WTC11 (cell line): ENCODE results near the gene FAM241A. TPM values are rescaled to one million over a fixed set of nuclear protein-coding genes. Genes with fewer than 3 reads are reported as not detected.

ENCODE experiments used
- ATAC-seq: fragments of 200-7000 bp; cut with Tn5 transposase; 2 replicates; pipeline ENCODE4 v1.10.0; 2021; ENCODE audit warnings: mild to moderate bottlenecking, moderate library complexity
- CTCF ChIA-PET: fragments of 300-600 bp; sonication (Branson Sonifier 250); formaldehyde crosslinking; loops from one replicate; lab custom pipeline; 2021; ENCODE audit warnings: antibody characterized with exemption; lab: Charles Lee
- POLR2A ChIA-PET: fragments of 350-600 bp; sonication (Branson Sonifier 250); formaldehyde crosslinking; loops from one replicate; lab custom pipeline; 2021; ENCODE audit warnings: antibody characterized with exemption; lab: Charles Lee
- DNase-seq: peaks from one replicate; pipeline ENCODE4 v3.0.0; 2021; ENCODE audit warnings: low spot score
- H3K27ac Mint-ChIP-seq: 2 replicates; pipeline ENCODE4 v1.8.0; 2021; ENCODE audit warnings: mixed read lengths
- H3K27me3 Mint-ChIP-seq: 2 replicates; pipeline ENCODE4 v1.8.0; 2021; ENCODE audit warnings: low read depth, mild to moderate bottlenecking, moderate library complexity, mixed read lengths
- H3K36me3 Mint-ChIP-seq: 2 replicates; pipeline ENCODE4 v1.8.0; 2021; ENCODE audit warnings: mixed read lengths
- H3K4me1 Mint-ChIP-seq: 2 replicates; pipeline ENCODE4 v1.8.0; 2022; ENCODE audit warnings: mixed read lengths
- H3K4me3 Mint-ChIP-seq: 2 replicates; pipeline ENCODE4 v1.8.0; 2021; ENCODE audit warnings: mild to moderate bottlenecking, moderate library complexity, mixed read lengths
- H3K9me3 Mint-ChIP-seq: 2 replicates; pipeline ENCODE4 v1.8.0; 2021; ENCODE audit warnings: mixed read lengths
- CBFB ChIP-seq: sonication (generic); formaldehyde crosslinking; IDR thresholded peaks from 2 replicates; pipeline ENCODE4 v1.8.1; 2022; ENCODE audit warnings: mild to moderate bottlenecking, low read depth, missing genetic modification reagents
- CTCF ChIP-seq: fragments of 200-600 bp; IDR thresholded peaks from 2 replicates; pipeline ENCODE4 v1.8.0; 2022; ENCODE audit warnings: antibody characterized with exemption
- E2F1 ChIP-seq: sonication (generic); formaldehyde crosslinking; IDR thresholded peaks from 2 replicates; pipeline ENCODE4 v1.8.0; 2022; ENCODE audit warnings: mild to moderate bottlenecking, missing genetic modification reagents
- E2F4 ChIP-seq: sonication (generic); formaldehyde crosslinking; IDR thresholded peaks from 2 replicates; pipeline ENCODE4 v1.8.1; 2022; ENCODE audit warnings: low read depth, mild to moderate bottlenecking, moderate library complexity, missing genetic modification reagents, borderline replicate concordance
- ELF4 ChIP-seq: sonication (generic); formaldehyde crosslinking; IDR thresholded peaks from 2 replicates; pipeline ENCODE4 v1.8.1; 2022; ENCODE audit warnings: low read depth, mild to moderate bottlenecking, moderate library complexity, missing genetic modification reagents
- ETV6 ChIP-seq: sonication (generic); formaldehyde crosslinking; IDR thresholded peaks from 2 replicates; pipeline ENCODE4 v1.8.1; 2022; ENCODE audit warnings: mild to moderate bottlenecking, missing genetic modification reagents
- FOXJ3 ChIP-seq: sonication (generic); formaldehyde crosslinking; IDR thresholded peaks from 2 replicates; pipeline ENCODE4 v1.9.0; 2021; ENCODE audit warnings: missing genetic modification reagents, mild to moderate bottlenecking, borderline replicate concordance
- GRHL2 ChIP-seq: fragments of 250-450 bp; sonication (Bioruptor Pico); IDR thresholded peaks from 2 replicates; pipeline ENCODE4 v1.8.0; 2022; ENCODE audit warnings: mild to moderate bottlenecking, moderate library complexity; ENCODE audit not compliant: insufficient replicate concordance, severe bottlenecking
- GTF2I ChIP-seq: fragments of 250-450 bp; sonication (Bioruptor Pico); conservative IDR thresholded peaks from 2 replicates; pipeline ENCODE4 v1.4.0; 2021; ENCODE audit warnings: mild to moderate bottlenecking
- HMGA2 ChIP-seq: fragments of 250-450 bp; sonication (Bioruptor Pico); IDR thresholded peaks from 2 replicates; pipeline ENCODE4 v1.4.0; 2021; ENCODE audit warnings: mild to moderate bottlenecking, moderate library complexity
- MLX ChIP-seq: sonication (generic); formaldehyde crosslinking; IDR thresholded peaks from 2 replicates; pipeline ENCODE4 v1.8.1; 2023; ENCODE audit warnings: mild to moderate bottlenecking, missing genetic modification reagents, moderate library complexity
- NFE2L1 ChIP-seq: sonication (generic); formaldehyde crosslinking; IDR thresholded peaks from 2 replicates; pipeline ENCODE4 v1.8.1; 2023; ENCODE audit warnings: missing genetic modification reagents
- NR3C1 ChIP-seq: sonication (generic); formaldehyde crosslinking; conservative IDR thresholded peaks from 2 replicates; pipeline ENCODE4 v1.8.1; 2023; ENCODE audit warnings: low read depth, mild to moderate bottlenecking, missing genetic modification reagents
- PRRX2 ChIP-seq: fragments of 250-450 bp; sonication (Bioruptor Pico); IDR thresholded peaks from 2 replicates; pipeline ENCODE4 v1.8.0; 2021; ENCODE audit warnings: mild to moderate bottlenecking
- RORB ChIP-seq: fragments of 250-450 bp; sonication (Bioruptor Pico); IDR thresholded peaks from 2 replicates; pipeline ENCODE4 v1.9.0; 2021; ENCODE audit warnings: mild to moderate bottlenecking
- SOX15 ChIP-seq: fragments of 250-450 bp; sonication (Bioruptor Pico); IDR thresholded peaks from 2 replicates; pipeline ENCODE4 v1.9.0; 2021; ENCODE audit warnings: mild to moderate bottlenecking
- STAT6 ChIP-seq: sonication (generic); formaldehyde crosslinking; conservative IDR thresholded peaks from 2 replicates; pipeline ENCODE4 v1.8.1; 2023; ENCODE audit warnings: mild to moderate bottlenecking, low read depth, missing genetic modification reagents, moderate library complexity
- ZBTB21 ChIP-seq: sonication (generic); formaldehyde crosslinking; IDR thresholded peaks from 2 replicates; pipeline ENCODE4 v1.8.1; 2023; ENCODE audit warnings: mild to moderate bottlenecking, missing genetic modification reagents, borderline replicate concordance
- ZNF219 ChIP-seq: sonication (generic); formaldehyde crosslinking; IDR thresholded peaks from 2 replicates; pipeline ENCODE4 v1.8.0; 2023; ENCODE audit warnings: missing genetic modification reagents, mild to moderate bottlenecking, borderline replicate concordance
- ZNF416 ChIP-seq: fragments of 250-450 bp; sonication (Bioruptor Pico); IDR thresholded peaks from 2 replicates; pipeline ENCODE4 v1.9.0; 2021; ENCODE audit warnings: mild to moderate bottlenecking, inconsistent platforms
- ZNF671 ChIP-seq: fragments of 250-450 bp; sonication (Bioruptor Pico); IDR thresholded peaks from 2 replicates; pipeline ENCODE4 v1.8.0; 2021; ENCODE audit warnings: mild to moderate bottlenecking
- total RNA-seq: library from RNA; stranded (reverse); gene quantifications from 3 replicates; pipeline ENCODE4 v1.2.3, GENCODE V29; 2021
- TF ChIP-seq, protein P1 (sequence below): sonication (generic); formaldehyde crosslinking; conservative IDR thresholded peaks from 2 replicates; pipeline ENCODE4 v1.8.1; 2022; ENCODE audit warnings: mild to moderate bottlenecking, missing genetic modification reagents
- TF ChIP-seq, protein P2 (sequence below): fragments of 250-450 bp; sonication (Bioruptor Pico); IDR thresholded peaks from 2 replicates; pipeline ENCODE4 v1.8.0; 2021; ENCODE audit warnings: mild to moderate bottlenecking
- TF ChIP-seq, protein P3 (sequence below): fragments of 250-450 bp; sonication (Bioruptor Pico); IDR thresholded peaks from 2 replicates; pipeline ENCODE4 v1.9.0; 2021; ENCODE audit warnings: mild to moderate bottlenecking, borderline replicate concordance

The FAM241A gene
- total RNA-seq, 1 experiment from 2014 or later, result 0.22 TPM

DNA sequence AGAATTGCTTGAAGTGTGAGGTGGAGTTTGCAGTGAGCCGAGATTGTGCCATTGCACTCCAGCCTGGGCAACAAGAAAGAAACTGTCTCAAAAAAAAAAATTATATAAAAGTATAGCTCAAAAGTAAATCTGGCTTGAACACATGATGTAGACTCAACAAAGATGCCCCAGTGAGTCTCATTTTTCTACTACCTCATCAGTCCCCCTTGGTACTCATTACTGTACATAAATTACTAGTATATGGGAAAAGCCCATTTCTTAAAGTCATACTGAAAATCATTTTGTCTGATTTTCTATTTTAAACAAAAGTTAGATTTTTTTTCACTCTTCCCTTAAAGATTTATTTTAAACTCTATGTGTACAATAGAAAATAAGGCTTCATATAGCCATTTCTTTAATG, 39.2 kb downstream of the FAM241A start:
- Mint-ChIP-seq H3K27ac (no peak overlapping the region), H3K4me1 (peaks cover 8% of the 10 kb centered on the region), H3K36me3 (no peaks in the 10 kb centered on the region), H3K9me3 (no peaks in the 10 kb centered on the region), H3K4me3 (no peak overlapping the region), H3K27me3 (no peaks in the 10 kb centered on the region)
- ChIA-PET POLR2A (no interaction called here), CTCF (no interaction called here)
- DNase-seq (no peak), ATAC-seq (no peak)
- TF ChIP-seq SOX15, result no peak
- no peak for TF ChIP-seq NFE2L1
- no peak for TF ChIP-seq ZBTB21
- TF ChIP-seq ETV6, result no peak
- TF ChIP-seq CTCF, result no peak
- no peak for TF ChIP-seq ZNF671 (CRISPR knock-in tag)
- TF ChIP-seq, protein P1, sequence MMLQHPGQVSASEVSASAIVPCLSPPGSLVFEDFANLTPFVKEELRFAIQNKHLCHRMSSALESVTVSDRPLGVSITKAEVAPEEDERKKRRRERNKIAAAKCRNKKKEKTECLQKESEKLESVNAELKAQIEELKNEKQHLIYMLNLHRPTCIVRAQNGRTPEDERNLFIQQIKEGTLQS (CRISPR knock-in tag), result no peak
- TF ChIP-seq, protein P2, sequence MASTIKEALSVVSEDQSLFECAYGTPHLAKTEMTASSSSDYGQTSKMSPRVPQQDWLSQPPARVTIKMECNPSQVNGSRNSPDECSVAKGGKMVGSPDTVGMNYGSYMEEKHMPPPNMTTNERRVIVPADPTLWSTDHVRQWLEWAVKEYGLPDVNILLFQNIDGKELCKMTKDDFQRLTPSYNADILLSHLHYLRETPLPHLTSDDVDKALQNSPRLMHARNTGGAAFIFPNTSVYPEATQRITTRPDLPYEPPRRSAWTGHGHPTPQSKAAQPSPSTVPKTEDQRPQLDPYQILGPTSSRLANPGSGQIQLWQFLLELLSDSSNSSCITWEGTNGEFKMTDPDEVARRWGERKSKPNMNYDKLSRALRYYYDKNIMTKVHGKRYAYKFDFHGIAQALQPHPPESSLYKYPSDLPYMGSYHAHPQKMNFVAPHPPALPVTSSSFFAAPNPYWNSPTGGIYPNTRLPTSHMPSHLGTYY (CRISPR knock-in tag), result no peak
- no peak for TF ChIP-seq FOXJ3 (CRISPR knock-in tag)
- TF ChIP-seq PRRX2 (CRISPR knock-in tag), result no peak
- TF ChIP-seq E2F4 (CRISPR knock-in tag), result no peak
- no peak for TF ChIP-seq ZNF416 (CRISPR knock-in tag)
- no peak for TF ChIP-seq ZNF219 (CRISPR knock-in tag)
- no peak for TF ChIP-seq NR3C1 (CRISPR knock-in tag)

- Mint-ChIP-seq H3K27ac (no peak overlapping the region), H3K36me3 (no peaks in the 10 kb centered on the region), H3K9me3 (no peaks in the 10 kb centered on the region), H3K4me1 (peaks cover 8% of the 10 kb centered on the region), H3K4me3 (no peak overlapping the region), H3K27me3 (no peaks in the 10 kb centered on the region)
- POLR2A ChIA-PET, result no interaction called here
- ATAC-seq (peak; percentile 32; the same call in 1 of the 2 replicates), DNase-seq (no peak)
- CTCF ChIA-PET, result interaction anchor here (0.7 to 1.1 kb wide), 2 partner anchors 15 to 62 kb away, joined by 3 read pairs; no protein-coding TSS in a partner anchor
- TF ChIP-seq ETV6, result no peak
- no peak for TF ChIP-seq E2F1
- TF ChIP-seq, protein P3, sequence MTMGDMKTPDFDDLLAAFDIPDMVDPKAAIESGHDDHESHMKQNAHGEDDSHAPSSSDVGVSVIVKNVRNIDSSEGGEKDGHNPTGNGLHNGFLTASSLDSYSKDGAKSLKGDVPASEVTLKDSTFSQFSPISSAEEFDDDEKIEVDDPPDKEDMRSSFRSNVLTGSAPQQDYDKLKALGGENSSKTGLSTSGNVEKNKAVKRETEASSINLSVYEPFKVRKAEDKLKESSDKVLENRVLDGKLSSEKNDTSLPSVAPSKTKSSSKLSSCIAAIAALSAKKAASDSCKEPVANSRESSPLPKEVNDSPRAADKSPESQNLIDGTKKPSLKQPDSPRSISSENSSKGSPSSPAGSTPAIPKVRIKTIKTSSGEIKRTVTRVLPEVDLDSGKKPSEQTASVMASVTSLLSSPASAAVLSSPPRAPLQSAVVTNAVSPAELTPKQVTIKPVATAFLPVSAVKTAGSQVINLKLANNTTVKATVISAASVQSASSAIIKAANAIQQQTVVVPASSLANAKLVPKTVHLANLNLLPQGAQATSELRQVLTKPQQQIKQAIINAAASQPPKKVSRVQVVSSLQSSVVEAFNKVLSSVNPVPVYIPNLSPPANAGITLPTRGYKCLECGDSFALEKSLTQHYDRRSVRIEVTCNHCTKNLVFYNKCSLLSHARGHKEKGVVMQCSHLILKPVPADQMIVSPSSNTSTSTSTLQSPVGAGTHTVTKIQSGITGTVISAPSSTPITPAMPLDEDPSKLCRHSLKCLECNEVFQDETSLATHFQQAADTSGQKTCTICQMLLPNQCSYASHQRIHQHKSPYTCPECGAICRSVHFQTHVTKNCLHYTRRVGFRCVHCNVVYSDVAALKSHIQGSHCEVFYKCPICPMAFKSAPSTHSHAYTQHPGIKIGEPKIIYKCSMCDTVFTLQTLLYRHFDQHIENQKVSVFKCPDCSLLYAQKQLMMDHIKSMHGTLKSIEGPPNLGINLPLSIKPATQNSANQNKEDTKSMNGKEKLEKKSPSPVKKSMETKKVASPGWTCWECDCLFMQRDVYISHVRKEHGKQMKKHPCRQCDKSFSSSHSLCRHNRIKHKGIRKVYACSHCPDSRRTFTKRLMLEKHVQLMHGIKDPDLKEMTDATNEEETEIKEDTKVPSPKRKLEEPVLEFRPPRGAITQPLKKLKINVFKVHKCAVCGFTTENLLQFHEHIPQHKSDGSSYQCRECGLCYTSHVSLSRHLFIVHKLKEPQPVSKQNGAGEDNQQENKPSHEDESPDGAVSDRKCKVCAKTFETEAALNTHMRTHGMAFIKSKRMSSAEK (CRISPR knock-in tag), result no peak
- no peak for TF ChIP-seq RORB
- no peak for TF ChIP-seq STAT6 (CRISPR knock-in tag)
- no peak for TF ChIP-seq GTF2I (CRISPR knock-in tag)
- no peak for TF ChIP-seq ELF4 (CRISPR knock-in tag)
- TF ChIP-seq HMGA2 (CRISPR knock-in tag), result no peak
- TF ChIP-seq CBFB, result no peak
- no peak for TF ChIP-seq GRHL2
- TF ChIP-seq MLX, result no peak
These were observed 40.1 kb downstream of the FAM241A start for GRCh38 chr4:112185334-112185733.
